ENCODE results near the gene ORMDL1. TPM values are rescaled to one million over a fixed set of nuclear protein-coding genes. Genes with fewer than 3 reads are reported as not detected.

Gene ORMDL1
- total RNA-seq = 46.4 and 47.4 TPM in 2 replicates

GRCh38 chr2:189783927-189784867 is at the start of gene ORMDL1, which contains the start of gene PMS1:
Gene ORMDL1, minus strand, starts transcription at chr2:189784339. Its CDS starts 1,744 bp downstream, at chr2:189782595.
Gene PMS1, plus strand, starts transcription at chr2:189784450. Its CDS starts 7,360 bp downstream, at chr2:189791810.

GRCh38 chr2:189762551-189763298 is 21.4 kb downstream of the ORMDL1 start, which contains the start of gene OSGEPL1:
Gene OSGEPL1, minus strand, starts transcription at chr2:189762792. Its CDS starts 1,152 bp downstream, at chr2:189761640.

Other genes with a start within 250 kb of the ORMDL1 start
- 6.3 and 15.3 TPM in 2 replicates for gene SLC40A1, start 203.6 kb downstream of the ORMDL1 start, total RNA-seq
- 60.5 and 62.2 TPM in 2 replicates for gene ASNSD1, start 122.9 kb downstream of the ORMDL1 start, total RNA-seq
- gene ANKAR, start 109.7 kb downstream of the ORMDL1 start, total RNA-seq = 10.7 and 11.8 TPM in 2 replicates
- gene OSGEPL1, start 21.5 kb downstream of the ORMDL1 start, total RNA-seq = 3.2 and 4.7 TPM in 2 replicates
- gene PMS1, start 111 bp upstream of the ORMDL1 start, total RNA-seq = 25.3 and 27.2 TPM in 2 replicates